ENCODE results near the gene LCN2.
A peak's percentile ranks its signal among the peaks of the same experiment; 100 is the strongest.

The LCN2 gene

DNA sequence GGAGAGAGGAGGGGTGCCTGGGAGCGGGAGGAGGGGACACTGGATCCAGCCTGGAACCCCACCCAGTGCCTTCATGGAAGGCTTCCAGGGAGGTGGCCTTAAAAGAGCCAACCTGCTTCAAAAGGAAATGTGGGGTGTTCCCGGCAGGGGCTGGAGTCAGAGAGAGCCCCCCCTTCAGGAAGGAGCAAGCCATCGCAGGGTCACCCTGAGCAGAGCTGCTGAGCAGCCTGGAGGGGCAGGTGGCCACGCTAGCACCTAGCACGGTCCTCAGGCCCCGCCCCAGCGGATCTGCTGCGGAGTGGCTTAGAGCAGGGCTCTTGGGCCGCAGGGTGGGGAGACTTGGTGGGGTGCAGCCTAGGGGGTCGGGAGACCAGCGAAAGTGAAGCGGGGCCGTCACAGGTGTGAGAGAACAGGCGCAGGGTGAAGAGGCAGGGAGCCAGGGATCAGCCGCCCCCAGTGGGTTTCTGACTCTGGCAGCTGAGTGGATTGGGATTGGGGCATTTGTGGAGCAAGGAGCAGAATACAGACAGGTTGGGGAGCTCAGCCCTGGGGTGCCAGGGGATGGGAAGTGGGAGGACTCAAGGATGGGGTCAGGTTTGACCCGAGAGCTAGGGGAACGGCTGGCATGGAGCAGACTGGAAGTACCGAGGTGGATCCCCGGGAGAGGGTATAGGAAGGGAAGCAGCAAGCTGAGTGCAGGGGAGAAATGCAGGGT is 1.5 kb downstream of the LCN2 start:
- DNase-seq (ENCODE audit: low spot score): peak; percentile 24

DNA sequence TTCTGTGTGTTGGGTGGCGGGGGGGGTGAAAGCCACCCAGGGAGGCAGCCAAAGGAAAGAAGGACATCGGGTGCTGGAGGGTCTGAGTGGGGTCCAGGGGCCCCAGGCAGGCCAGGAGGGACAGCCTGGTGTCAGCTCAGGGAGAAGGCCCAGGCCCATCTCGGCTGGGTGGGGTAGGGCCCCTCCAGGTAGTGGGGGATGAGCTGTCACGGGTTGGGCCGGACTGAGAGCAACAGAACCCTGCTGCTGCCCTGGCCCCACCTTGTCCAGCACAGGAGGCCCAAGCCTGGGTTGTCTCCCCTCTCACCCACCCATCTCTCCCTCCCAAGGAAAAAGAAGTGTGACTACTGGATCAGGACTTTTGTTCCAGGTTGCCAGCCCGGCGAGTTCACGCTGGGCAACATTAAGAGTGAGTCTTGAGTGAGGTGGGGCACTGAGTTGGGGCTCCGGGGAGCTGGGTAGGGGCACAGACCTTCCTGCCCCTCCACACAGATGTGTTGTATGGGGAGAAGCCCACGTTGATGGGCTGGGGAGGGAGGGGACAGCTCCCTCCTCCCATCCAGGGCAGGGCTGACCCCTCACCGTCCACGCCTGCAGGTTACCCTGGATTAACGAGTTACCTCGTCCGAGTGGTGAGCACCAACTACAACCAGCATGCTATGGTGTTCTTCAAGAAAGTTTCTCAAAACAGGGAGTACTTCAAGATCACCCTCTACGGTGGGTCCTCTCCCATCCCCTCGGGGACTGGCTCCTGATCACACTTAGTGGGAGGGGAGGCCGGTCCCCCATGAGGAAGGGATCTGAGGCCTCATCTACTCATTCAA is 2.3 kb downstream of the LCN2 start:
- no peak for DNase-seq (ENCODE audit: low spot score)

DNA sequence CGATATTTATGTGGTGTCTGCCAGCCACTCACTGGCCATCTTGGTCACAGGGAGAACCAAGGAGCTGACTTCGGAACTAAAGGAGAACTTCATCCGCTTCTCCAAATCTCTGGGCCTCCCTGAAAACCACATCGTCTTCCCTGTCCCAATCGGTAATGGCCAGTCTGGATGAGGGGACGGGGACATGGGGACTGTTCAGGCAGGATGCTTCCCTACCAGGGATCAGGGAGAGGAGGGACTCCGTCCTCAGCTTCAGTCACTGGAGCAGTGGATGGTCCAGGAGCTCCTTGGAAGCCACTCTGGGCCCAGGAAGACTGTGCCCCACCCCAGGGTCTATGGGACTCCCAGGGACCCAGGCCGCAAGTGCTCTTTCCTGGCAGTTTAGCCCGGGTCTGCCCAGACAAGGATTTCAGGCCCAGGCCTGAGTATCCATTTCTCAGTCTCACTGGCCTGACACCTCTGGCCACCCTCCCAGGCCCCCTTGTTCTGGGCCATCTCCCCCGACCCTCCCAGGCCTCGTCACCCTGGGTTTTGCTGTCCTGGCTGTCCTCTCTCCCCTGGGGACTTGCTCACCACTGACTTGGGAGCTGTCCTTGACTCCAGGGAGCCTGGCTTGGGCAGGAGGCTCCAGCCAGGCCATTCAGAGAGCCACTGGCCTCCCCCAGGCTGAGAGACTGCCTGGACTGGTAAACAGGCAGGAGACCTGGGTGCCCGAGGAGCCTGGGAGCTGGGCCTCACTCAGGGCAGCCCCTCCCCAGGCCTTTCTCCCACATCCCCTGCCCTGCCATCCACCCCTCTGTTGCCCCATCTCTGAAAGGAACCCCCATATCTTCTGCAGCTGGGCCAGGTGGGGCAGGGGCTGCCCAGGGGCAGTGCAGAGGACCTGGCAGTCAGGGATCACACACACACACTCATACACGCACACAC is 3.1 kb downstream of the LCN2 start:
- DNase-seq (ENCODE audit: low spot score): no peak

DNA sequence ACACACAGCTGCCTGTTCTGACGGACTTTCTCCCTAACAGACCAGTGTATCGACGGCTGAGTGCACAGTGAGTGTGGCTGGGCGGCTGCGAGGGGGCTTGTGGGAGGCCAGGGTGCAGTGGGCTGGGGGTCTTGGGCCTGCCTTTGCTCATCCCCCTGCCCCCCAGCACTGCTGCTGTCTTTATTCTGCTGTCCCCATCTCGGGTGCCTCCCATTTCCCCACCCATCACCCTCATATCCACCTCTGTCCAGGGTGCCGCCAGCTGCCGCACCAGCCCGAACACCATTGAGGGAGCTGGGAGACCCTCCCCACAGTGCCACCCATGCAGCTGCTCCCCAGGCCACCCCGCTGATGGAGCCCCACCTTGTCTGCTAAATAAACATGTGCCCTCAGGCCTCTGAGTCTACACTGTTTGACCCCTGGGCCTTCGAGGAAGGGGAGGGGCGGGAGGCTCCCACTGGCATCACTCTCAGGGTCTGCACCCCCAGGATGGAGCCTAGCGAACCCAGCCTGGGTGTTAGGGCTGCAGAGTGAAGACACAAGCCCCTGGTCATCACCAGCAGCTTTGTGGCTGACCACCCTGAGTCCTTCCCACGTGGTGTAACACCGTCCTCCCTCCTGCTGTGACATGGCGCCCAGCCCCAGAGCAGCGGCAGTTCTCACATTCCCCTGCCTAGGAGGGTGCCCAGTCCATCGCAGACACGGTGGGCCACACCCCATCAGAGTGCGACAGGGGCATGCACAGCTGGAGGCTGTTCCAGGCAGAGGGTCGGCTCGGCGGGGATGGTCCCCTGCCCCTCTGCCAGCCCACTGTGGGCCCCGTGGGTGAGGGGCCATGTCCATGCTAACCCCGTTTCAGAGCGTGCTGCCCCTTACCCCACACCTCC is 4.0 kb downstream of the LCN2 start:
- DNase-seq (ENCODE audit: low spot score): no peak

DNA sequence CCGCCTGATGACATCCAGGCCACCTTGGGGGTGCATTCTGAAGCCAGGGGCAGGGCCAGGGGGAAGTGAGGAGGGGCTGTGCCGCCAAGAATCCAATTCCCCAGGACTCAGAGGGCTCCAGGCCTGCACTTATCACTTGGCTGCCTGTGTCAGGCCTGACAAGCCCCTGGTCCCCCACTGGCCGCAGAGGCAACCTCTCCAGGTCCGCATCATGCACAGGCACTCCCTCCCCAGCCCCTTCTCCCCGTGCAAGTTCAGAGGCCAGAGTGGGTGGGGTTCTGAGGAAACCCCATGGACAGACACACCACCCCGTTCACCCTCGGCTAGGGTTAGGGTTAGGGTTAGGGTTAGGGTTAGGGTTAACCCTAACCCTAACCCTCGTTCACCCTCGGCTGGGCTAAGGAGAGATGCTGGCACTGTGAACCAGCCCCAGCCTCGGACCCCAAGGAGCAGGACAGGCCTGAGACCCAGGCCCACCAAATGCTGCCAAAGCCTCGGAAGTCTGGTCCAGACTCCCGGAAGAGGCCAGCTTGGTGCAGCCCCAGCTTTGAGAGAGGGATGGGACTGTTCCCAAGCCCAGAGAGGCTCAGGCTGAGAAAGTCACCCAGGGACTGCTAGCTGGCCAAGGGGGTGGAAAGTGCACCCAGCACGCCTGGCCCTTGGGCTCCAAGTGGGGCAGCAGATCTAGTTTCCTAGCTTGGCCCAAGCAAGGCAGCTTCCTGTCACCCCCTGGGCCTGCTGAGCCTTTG is 4.9 kb downstream of the LCN2 start:
- no peak for DNase-seq (ENCODE audit: low spot score)

DNA sequence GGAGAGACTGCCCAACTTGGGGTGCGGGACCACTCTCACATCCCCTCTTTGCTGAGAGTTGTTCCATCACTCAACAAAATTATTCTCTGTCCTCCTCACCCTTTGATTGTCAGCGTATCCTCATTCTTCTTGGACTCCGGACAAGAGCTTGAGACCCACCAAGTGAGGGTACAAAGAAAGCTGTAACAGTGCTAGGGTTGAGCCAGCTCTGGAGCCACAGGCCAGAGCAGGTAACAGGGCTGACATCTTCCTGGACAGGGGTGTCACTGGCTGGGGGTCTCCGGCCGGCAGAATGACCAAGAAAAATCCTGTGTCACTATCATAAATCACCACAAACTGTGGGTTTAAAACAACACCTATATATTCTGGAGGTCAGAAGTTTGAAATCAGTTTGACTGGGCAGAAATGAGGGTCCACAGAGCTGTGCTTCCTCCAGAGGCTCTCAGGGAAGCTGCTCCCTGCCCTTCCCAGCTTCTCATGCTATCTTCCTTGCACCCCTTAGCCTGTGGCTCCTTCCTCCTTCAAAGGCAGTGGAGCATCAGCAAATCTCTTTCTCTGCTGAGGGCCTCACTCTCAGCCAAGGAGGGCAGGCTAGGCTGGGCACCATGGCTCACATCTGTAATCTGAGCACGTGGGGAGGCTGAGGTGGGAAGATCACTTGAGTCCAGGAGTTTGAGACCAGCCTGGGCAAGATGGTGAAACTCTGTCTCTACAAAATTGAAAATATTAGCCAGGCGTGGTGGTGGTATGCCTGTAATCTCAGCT is 6.7 kb downstream of the LCN2 start:
- DNase-seq (ENCODE audit: low spot score): no peak

DNA sequence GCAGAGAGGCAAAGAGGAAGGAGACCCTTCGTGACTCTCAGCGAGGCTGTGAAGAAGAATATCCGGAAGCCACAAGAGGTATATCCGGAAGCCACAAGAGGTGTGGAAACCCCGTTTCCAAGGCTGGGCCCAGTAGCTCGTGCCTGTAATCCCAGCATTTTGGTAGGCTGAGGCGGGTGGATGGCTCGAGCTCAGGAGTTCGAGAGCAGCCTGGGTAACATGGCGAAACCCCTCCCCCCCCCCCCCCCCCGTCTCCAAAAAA is 10.2 kb downstream of the LCN2 start:
- peak; percentile 50 for DNase-seq (ENCODE audit: low spot score)

DNA sequence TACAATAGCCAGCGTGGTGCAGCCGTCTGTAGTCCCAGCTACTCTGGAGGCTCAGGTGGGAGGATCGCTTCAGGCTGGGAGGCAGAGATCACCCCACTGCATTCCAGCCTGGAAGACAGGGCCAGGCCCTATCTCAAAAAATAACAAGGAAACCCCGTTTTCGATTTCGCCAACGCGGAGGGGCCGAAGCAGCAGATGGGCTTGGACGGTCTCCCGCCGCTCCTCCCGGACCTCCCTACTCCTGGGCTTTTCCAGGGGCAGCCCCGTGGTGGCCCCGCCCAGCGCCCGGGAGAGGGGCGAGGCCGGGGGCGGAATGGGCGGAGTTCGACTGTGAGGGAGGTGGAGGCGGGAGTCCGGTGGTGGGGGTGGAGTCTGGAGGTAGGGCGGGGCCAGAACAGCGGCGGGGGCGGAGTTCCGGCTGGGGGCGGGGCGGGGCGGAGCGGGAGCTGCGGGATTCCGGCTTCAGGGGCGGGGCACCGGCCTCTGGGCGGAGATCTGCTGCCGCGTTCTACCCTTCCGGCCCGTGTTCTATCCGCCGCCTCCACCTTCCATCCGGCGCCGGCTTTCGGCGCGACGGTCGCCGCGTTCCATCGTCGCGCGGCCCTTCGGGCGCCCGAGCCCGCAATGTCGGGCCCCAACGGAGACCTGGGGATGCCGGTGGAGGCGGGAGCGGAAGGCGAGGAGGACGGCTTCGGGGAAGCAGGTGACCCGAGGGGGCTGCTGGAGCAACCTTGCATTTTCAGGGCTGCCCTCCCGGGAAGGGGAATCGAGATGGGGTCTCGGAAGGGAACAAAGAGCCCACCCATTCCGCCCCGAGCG is 10.7 kb downstream of the LCN2 start, which contains the start of gene BBLN:
TSS of gene BBLN (plus strand) at position 482 of the 819 bp plus-strand sequence. CDS start at position 625, 143 bp downstream.
- peak; percentile 94 for DNase-seq (ENCODE audit: low spot score)

DNA sequence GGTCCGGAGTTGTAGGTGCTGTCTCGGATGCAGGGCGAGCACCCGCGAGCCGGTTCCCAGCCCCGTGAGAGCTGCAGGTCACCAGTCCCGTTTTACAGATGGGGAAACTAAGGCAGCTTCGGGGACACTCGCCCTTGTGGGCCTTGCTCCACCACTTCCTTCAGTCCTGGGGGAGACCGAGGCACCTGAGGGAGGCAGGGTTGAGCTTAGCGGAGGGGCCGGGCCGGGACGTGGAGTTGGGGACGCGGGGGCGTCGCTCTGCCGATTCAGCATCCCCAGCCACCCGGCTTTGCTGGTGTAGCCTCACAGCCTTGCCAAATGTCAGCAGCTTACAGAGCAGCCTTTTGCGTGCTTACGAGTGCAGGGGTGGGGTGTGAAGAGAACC is 11.3 kb downstream of the LCN2 start:
- DNase-seq (ENCODE audit: low spot score): no peak

DNA sequence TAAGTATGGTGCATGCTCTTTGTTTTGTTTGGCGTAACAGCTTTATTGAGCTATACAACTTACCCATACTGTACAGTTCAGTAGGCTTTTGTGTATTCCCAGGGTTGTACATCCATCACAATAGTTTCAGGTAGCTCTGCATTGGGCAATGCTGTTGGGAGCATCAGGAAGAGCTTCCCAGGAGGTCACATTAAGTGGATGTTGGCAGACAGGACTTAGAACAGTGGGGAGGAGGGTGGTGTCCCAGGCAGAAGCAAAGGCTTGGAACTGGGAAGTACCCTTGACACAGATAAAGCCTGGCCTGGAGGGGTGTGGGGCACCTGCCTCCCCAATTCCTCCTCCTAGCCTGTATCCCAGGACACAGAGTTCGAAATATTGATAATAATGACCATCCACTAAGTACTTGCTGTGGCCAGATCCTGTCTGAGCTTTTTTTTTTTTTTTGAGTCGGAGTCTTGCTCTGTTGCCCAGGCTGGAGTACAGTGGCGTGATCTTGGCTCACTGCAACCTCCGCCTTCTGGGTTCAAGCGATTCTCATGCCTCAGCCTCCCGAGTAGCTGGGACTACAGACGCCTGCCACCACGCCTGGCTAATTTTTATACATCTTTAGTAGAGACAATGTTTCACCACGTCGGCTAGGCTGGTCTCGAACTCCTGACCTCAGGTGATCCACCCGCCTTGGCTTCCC is 12.1 kb downstream of the LCN2 start:
- no peak for DNase-seq (ENCODE audit: low spot score)

DNA sequence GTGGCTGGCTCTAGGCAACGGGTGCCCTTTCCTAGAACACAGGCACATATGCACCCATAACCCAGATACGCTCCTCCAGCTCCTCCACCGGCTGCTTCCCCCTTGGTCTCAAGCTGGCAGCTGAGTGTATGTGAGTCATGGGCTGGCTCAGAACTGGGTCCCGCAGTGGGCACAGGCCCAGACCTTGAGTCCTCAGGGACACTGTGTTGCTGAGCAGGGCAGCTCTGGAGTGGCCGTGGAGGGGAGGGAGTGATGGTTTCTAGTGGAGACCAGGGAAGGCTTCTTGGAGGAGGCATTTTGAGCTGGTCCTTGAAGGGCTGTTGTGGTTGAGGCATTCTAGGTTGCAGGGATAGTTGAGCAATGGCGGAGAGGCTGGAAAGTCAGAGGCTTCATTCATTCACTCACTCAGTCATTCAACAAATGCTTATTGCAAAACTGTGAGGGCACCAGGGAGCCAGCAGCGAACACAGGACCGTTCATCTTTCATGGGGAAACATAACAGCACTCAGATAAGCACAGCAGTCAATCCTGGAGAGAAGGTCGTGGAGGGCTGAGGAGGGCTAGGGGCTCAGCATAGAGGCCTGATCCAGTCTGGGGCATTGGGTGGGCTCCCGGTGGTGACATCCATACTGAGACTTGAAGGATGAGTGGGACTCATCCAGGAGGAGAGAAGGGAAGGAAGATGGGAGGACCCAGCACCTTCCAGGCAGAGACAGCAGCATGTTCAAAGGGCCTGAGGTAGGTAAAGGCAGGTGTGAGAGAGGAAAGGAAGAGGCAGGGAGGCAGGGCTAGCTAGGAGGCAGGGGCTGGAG is 13.2 kb downstream of the LCN2 start:
- no peak for DNase-seq (ENCODE audit: low spot score)

DNA sequence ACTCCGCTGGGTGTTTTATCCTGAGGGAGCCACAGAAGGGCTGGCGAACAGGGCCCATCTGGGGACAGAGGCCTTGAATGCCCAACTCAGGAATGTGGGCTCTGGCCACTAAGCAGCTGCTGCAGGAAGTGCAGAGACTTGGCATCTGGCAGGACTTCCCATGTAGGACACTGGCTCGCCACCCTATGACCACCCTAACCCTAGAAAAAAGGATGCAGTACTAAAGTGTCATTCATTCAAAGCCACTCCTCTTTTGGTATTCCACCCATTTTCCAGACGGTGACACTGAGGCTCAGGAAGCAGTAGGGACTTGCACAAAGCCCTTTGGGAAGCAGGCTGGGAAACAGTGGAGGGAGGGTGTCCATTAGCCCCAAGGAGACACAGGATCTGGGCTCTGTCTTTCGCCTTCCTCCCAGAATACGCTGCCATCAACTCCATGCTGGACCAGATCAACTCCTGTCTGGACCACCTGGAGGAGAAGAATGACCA is 13.8 kb downstream of the LCN2 start:
- no peak for DNase-seq (ENCODE audit: low spot score)

DNA sequence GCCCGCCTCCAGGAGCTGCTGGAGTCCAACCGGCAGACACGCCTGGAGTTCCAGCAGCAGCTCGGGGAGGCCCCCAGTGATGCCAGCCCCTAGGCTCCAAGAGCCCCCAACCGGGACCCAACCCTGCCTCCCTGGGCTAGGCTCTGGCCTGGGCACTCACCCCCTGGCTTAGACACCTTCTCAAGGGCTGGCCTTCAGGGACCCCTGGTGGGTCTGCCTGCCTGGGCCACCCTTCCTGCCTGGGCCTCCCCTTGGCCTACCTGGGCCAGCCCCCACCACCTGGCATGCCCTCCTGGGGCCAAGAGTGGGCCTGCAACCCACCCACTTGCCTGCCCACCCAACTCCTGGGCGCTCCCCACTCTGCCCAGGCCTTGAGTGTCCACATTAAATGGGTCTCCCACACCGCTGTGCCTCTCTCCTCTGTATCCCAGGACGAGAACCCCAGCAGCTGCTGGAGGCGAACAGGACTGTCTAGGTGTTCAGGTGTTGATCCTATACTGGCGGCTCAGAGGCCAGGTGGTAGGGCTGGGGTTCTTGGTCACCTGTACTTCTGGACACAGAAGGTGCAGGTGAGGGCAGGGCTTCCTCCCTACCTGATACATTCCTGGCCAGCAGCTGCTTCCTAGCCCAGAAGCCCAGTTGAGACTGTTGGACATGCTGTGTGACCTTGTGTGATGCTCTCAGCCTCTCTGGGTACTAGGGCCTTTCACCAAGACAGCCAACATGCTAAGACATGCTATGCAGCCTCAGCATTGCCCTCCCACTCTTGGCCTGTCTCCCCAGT is 14.5 kb downstream of the LCN2 start:
- DNase-seq (ENCODE audit: low spot score): no peak

DNA sequence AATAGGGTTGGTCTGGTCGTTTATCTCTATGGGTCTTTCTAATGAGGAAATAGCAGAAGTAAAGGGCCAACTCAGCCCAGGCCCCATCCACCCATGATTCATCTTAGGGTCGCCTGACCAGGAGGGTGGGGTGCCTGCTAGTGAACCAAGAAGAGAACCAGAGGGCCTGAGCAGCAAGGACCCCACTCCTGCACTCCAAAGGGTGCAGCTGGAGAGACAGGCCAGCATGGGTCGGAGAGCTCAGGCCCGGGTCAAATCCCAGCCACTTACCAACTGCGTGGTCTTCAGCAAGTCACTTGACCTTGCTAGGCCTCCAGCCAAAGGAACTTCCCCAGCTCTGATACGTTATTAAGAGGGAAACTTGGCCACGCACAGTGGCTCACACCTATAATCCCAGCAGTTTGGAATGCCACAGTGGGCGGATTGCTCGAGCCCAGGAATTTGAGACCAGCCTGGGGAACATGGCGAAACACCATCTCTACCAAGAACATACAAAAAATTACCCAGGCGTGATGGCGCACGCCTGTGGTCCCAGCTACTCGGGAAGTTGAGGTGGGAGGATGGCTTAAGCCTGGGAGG is 15.1 kb downstream of the LCN2 start:
- no peak for DNase-seq (ENCODE audit: low spot score)

DNA sequence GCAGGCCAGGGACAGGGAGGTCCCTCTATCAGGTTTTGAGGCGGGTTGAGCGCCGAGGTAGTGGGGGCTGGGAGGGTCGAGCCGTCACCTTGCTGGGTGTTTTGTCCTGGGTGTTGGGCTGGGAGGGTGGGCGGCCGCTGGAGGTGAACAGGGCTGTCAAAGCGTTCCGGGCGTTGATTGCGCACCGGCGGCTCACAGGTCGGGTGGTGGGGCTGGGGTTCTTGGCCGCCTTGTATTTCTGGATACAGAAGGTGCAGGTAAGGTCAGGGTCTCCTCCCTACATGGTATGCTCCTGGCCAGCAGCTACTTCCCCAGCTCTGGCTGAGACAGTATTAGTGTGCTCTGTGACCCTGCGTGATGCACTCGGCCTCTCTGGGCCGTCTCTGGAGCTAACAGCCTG is 16.9 kb downstream of the LCN2 start:
- no peak for DNase-seq (ENCODE audit: low spot score)

DNA sequence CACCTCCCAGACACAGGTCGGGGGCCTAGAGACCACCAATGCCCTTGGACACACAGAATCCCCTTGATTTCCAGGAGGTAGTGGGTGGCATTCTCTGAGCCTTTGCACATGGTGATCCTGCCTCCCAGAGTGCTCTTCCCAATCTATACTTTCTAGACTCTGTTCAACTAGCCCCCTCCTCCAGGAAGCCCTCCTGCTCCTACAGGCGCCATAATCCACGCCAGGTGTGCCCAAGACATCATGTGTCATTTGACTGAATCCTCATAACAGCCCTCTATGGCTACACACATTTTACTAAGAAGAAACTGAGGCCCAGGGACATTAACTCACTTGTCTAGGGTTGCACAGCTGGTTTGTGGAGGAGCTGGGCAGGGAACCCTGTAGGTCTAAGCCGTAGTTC is 18.0 kb downstream of the LCN2 start:
- no peak for DNase-seq (ENCODE audit: low spot score)

Measured in LoVo (cell line).